Endothelial cell (in vitro differentiated cells): Measurements from ENCODE around the gene NAA10. TPM values are rescaled to one million over a fixed set of nuclear protein-coding genes. Genes with fewer than 3 reads are reported as not detected.

Source experiments
- DNase-seq: peaks from one replicate; pipeline ENCODE4 v3.0.0; 2021; ENCODE audit warnings: low spot score
- H3K27ac Mint-ChIP-seq: one replicate; pipeline ENCODE4 v1.8.0; 2021; ENCODE audit warnings: mixed read lengths, inconsistent platforms; ENCODE audit not compliant: unreplicated experiment
- H3K27me3 Mint-ChIP-seq: one replicate; pipeline ENCODE4 v1.8.0; 2021; ENCODE audit warnings: mild to moderate bottlenecking, moderate library complexity, mixed read lengths, inconsistent platforms; ENCODE audit not compliant: unreplicated experiment
- H3K36me3 Mint-ChIP-seq: one replicate; pipeline ENCODE4 v1.8.0; 2021; ENCODE audit warnings: mild to moderate bottlenecking, low read depth, mixed read lengths, inconsistent platforms; ENCODE audit not compliant: unreplicated experiment
- H3K4me1 Mint-ChIP-seq: one replicate; pipeline ENCODE4 v1.8.0; 2021; ENCODE audit warnings: mild to moderate bottlenecking, mixed read lengths, inconsistent platforms; ENCODE audit not compliant: unreplicated experiment
- H3K4me3 Mint-ChIP-seq: one replicate; pipeline ENCODE4 v1.8.0; 2021; ENCODE audit warnings: mild to moderate bottlenecking, mixed read lengths, inconsistent platforms; ENCODE audit not compliant: unreplicated experiment
- H3K9me3 Mint-ChIP-seq: one replicate; pipeline ENCODE4 v1.8.0; 2021; ENCODE audit warnings: mixed read lengths, inconsistent platforms; ENCODE audit not compliant: unreplicated experiment
- CTCF ChIP-seq: fragments of 200-600 bp; sonication (generic); IDR thresholded peaks from one replicate; pipeline ENCODE4 v1.5.0; 2021; ENCODE audit warnings: antibody characterized with exemption; ENCODE audit not compliant: unreplicated experiment
- total RNA-seq: library from RNA; stranded (reverse); fragmentation: NEBNext Ultra II Directional; extraction: Animal tissue kit (Norgen Biotek cat#: 25700); gene quantifications from one replicate; pipeline ENCODE4 v1.2.1, GENCODE V29; 2021; ENCODE audit not compliant: unreplicated experiment

The NAA10 gene
- total RNA-seq, 1 donor from 2014 or later: 85.5 TPM

- TF ChIP-seq CTCF: no peak
- Mint-ChIP-seq H3K4me1 (peaks cover 17% of the 10 kb centered on the region), H3K27me3 (peaks cover 2% of the 10 kb centered on the region), H3K36me3 (peaks cover 4% of the 10 kb centered on the region), H3K9me3 (no peaks in the 10 kb centered on the region), H3K27ac (no peak overlapping the region), H3K4me3 (peak overlapping the region; percentile 56)
- DNase-seq: no peak
Measured at GRCh38 chrX:153924149-153924861, 10.5 kb downstream of the NAA10 start.

- DNase-seq: no peak
Measured at GRCh38 chrX:153922932-153923857, 11.6 kb downstream of the NAA10 start.

GRCh38 chrX:153921511-153922446 lies 13.1 kb downstream of the NAA10 start:
- peaks cover 2% of the 10 kb centered on the region for H3K27me3 Mint-ChIP-seq
- no peak overlapping the region for H3K4me3 Mint-ChIP-seq
- H3K4me1 Mint-ChIP-seq: peaks cover 17% of the 10 kb centered on the region
- DNase-seq: peak; percentile 39
- no peaks in the 10 kb centered on the region for H3K9me3 Mint-ChIP-seq
- H3K36me3 Mint-ChIP-seq: peaks cover 5% of the 10 kb centered on the region
- H3K27ac Mint-ChIP-seq: no peak overlapping the region
- no peak for TF ChIP-seq CTCF

More at GRCh38 chrX:153922932-153923857, 11.6 kb downstream of the NAA10 start:
- Mint-ChIP-seq H3K27me3 (peaks cover 2% of the 10 kb centered on the region), H3K4me1 (peaks cover 17% of the 10 kb centered on the region), H3K36me3 (no peaks in the 10 kb centered on the region), H3K9me3 (no peaks in the 10 kb centered on the region), H3K4me3 (no peak overlapping the region), H3K27ac (no peak overlapping the region)
- TF ChIP-seq CTCF: no peak

GRCh38 chrX:153921070-153921469 lies 13.8 kb downstream of the NAA10 start:
- no peak for TF ChIP-seq CTCF
- peaks cover 2% of the 10 kb centered on the region for H3K27me3 Mint-ChIP-seq

More at GRCh38 chrX:153921070-153921469, 13.8 kb downstream of the NAA10 start:
- Mint-ChIP-seq H3K36me3 (peaks cover 5% of the 10 kb centered on the region), H3K4me3 (no peak overlapping the region), H3K9me3 (no peaks in the 10 kb centered on the region), H3K27ac (no peak overlapping the region), H3K4me1 (peaks cover 17% of the 10 kb centered on the region)
- DNase-seq: no peak
